Putamen (tissue), 1 donor: ENCODE data around the gene FOXN3.
A peak's percentile ranks its signal among the peaks of the same experiment; 100 is the strongest.

Source experiments
- DNase-seq: peaks from one replicate; pipeline ENCODE4 v3.0.0-alpha.2; 2016; ENCODE audit warnings: low spot score

Gene FOXN3

DNA sequence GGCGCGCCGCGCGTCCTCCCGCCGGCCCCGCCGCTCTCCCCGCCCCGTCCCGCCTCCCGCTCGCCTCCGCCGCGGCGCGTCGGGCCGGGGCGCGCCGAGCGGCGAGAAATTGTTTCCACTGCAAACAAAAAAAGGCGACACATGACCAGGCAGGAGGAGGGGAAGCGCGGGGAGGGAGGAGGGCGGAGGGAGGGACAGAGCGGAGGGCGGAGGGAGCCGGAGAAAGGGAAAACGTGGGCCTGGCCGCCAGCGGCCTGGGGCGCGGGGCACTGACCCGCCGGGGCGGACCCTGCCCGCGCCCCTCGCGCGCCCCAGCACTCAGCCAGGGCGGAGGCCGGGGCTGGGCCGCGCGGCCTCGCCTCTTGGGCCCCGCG lies at the start of gene FOXN3:
Gene FOXN3, minus strand, starts transcription at position 143 of the 374 bp plus-strand sequence. CDS start 4,757 bp downstream, outside the sequence.
- DNase-seq: peak; percentile 94

GRCh38 chr14:89466484-89466883 lies 49.5 kb upstream of the FOXN3 start:
- no peak for DNase-seq

DNA sequence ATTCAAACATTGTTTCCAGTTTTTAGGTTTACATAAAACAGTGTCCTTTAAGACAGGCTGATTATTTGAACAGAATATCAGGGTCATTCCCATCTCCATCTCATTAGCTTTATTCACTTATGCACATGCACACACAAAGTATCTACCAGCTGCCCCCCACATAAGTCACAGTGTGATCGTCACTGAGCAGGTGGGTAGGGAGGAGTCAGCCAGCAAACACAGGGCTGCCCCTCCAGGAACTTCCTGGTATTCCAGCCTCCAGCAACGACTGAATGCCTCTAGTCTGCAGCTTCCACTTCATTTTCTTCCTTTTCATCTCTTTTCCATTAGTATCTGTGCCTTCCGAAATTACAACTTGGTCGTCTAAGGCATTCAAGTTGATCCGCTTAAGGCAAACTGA lies 48.8 kb upstream of the FOXN3 start:
- no peak for DNase-seq

DNA sequence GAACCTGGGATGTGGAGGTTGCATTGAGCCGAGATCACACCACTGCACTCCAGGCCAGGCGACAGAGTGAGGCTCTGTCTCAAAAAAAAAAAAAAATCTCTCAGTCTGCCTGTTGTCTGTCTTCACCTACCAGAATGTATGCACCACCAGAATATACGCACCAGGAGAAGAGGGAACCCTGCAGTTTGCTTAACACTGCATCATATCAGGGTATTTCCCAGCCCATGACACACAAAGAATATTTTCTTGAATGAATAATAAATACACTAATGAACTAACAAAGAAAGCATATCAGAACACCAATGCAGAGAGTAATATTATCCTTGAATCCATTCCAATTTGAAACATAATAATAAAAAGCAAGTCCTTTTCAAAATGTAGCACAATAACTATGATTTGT lies 44.2 kb upstream of the FOXN3 start:
- DNase-seq: no peak

DNA sequence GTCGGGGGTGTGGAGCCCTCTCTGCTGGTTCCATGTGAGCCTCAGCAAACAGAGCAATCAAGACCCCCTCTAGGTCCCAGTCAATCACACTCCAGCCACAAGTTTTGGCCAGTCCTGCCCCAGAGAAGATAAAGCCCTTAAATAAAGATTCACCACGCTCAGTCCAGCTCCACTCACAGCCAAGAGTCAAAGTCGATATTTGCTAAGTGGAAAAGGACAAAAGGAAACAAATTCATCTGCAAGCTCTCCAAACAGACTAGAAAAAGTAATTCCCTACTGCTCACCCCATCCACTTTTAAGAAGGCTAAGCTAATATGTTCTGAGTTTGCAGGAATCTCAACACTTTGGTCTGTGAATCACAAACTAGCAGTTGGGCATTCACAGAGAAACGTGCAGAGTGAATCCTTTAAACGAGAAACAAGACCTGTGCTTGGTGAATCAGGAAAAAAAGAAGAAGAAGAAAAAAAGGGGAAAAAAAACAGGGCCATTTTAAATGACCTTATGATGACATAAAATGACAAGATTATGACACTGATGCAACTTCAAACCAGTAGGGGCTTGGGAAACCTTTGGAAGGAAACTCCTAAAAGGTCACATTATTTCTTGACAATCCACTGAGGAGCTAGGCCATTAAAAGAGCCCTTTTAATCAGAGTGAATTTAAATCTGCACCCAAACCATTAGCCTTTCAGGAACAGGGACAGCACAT lies 41.8 kb upstream of the FOXN3 start:
- DNase-seq: no peak

DNA sequence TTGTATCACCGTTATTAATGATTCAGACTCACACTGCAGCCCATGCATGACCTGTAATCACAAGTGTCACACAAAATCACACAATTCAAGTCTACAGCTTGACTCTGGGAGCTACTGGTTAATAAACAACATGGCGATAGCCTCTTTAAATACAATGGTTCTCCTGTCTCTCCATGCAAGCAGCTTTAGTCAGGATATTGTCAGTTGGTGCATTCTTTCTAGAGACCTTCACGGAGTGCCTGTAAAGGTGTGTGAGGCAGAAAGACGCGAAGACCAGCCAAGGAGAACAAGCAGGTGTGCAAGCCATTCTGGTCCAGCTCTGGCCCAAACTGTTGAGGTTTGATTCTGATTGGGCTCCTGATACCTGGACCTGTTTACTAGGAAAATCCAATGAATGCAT lies 40.0 kb upstream of the FOXN3 start:
- DNase-seq: no peak

DNA sequence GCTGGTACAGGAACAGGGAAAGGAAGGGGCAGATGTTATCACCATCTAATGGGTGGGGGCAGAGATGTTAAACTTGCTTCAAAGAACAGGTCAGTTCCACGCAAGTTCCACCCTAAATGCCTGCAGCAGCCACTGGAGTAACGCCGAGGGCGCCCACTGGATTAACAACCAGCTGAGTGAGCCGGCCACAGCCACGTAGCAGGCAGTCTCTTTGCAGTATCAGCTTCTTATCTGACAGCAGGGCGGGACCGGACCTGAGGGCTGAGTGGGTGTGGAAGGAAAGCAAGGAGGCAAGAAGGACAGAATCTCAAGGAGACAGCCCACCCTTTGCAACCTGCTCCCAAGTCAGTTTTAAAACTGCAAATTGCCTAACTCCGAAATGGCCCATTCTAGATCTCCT lies 38.4 kb upstream of the FOXN3 start:
- no peak for DNase-seq

DNA sequence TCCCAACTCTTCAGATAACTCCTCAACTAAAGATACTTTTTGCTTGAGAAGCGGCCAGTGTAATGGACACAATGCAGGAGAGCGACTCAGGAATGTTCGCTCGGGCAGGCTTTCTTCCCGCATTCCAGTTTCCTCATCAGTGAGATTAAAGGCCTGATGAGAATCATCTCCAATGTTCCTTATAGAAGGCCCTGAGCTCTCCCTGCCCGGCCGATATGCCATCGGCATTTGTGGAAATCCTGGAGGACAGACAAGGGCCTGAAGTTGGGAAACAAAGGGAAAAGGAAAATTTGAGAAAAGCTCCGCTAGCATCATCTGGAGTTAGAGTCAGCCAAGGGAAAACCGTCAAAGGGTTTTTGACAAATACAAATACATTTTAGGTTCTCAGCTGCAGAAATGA lies 38.0 kb upstream of the FOXN3 start:
- DNase-seq: no peak

- no peak for DNase-seq
Observed at GRCh38 chr14:89452281-89452680, 35.2 kb upstream of the FOXN3 start.

- DNase-seq: no peak
Observed at GRCh38 chr14:89451229-89451628, 34.2 kb upstream of the FOXN3 start.

- DNase-seq: no peak
Observed at GRCh38 chr14:89447182-89447944, 30.3 kb upstream of the FOXN3 start.

DNA sequence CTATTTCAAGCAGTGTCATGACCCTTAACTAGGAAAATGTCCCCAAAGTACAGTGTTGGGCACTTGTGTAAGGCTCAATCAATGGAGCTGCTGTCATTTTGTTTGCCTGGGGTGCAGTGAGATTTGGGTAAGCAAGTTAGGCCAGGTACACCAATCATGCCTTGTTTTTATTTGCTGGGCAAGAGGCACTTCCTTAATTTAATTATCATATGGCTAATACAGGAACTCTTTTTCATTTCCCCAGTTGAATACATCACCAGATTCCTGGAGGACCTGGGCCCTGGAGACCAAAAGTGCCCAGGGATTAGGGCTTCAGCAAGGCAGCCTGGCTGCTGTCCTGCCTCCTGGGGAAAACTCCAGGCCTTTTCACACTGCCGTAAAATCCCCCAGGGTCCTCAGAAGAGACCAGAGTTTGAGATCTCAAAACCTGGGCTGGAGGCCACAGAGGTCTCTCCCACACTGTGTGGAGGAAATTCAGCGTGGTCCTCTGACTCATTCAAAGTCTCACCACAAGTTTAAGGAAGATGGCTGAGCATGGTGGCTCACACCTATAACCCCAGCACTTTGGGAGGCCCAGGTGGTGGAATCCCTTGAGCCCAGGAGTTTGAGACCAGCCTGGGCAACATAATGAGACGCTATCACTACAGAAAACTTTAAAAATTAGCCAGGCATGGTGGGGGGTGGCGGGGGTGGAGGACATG lies 28.4 kb upstream of the FOXN3 start:
- DNase-seq: no peak

DNA sequence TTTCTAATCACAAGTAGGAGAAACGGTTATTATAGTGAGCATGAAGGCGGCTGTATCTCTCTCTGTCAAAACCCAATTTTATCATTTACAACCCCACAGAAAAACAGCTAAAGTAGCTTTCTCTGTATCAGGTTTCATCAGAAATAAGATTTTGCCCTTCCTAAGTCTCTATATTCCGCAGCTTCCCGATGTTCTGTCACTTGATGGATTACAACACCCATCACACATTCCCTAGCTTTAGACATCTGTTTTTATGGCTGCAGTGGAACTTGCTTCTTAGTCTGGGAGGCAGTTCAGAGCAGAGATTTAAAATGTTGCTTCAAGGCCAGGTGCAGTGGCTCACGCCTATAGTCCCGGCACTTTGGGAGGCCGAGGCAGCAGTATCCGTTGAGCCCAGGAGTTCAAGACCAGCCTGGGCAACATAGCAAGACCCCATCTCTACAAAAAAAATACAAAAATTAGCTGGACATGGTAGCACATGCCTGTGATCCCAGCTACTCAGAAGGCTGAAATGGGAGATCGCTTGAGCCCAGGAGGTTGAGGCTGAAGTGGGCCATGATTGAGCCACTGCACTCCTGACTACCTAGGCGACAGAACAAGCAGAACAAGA lies 27.6 kb upstream of the FOXN3 start:
- no peak for DNase-seq

- DNase-seq: no peak
Observed at GRCh38 chr14:89444044-89444443, 27.0 kb upstream of the FOXN3 start.

GRCh38 chr14:89443042-89443629 lies 26.1 kb upstream of the FOXN3 start:
- no peak for DNase-seq

DNA sequence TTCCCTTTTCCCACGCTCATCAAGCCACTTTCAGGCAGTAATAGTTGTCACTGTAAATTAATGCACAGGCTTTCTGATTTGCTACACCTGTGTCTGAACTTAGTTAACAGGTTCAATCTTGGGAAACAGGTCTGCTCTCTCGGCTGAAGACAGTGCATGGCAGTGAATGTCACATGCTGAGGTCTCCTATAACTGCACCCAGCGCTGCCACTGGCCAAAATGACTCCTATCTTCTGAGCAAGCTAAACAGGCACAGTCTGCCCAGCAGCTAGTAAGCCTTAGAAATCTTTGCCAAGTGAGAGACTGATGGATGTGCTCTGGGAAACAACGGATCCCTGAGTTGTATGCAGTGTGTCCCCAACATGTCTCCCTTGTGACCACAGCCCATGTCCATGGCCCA lies 25.2 kb upstream of the FOXN3 start:
- DNase-seq: no peak

DNA sequence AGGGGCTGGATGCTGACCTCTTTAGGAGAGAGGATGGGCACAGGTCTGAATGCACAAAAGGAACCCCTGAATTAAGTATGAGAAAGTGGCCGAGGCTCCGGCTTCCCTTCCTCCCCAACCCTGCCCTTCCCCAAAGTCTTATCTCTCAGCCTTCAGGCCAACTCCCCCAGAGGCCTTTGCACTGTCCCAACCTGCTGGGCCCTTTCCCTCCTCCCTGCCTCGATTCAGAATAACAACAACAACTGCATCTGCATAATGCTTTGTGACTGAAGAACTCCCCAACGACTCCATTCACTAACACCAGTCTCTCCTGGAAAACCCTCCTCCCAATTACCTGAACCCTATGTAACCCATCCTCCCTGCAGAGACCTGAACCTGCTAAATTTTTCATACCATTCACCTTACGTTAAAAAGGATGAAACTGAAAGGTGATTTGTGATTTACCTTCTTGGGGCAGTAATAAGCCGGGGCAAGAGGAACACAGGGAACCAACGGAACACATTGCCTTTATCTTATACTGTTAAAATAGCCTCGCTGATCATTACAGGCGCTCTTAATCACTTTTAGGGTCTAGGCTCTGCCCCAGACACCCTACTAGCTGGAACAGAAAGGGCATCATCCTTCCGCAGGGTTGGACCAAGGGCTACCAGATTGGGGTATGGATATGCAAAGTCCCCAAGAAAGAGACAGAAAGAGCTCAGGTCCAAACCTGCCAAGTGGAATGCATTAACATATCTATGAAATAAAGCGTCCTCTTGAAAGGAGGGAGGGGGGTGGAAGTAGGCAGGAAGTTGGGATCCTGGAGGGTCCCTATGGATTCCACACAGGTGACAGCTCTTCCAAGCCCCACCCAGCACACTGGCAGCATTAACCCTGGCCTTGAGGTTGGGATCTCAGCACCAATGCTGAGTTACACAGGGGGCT lies 24.2 kb upstream of the FOXN3 start:
- no peak for DNase-seq

GRCh38 chr14:89435892-89436656 lies 19.0 kb upstream of the FOXN3 start:
- DNase-seq: no peak

DNA sequence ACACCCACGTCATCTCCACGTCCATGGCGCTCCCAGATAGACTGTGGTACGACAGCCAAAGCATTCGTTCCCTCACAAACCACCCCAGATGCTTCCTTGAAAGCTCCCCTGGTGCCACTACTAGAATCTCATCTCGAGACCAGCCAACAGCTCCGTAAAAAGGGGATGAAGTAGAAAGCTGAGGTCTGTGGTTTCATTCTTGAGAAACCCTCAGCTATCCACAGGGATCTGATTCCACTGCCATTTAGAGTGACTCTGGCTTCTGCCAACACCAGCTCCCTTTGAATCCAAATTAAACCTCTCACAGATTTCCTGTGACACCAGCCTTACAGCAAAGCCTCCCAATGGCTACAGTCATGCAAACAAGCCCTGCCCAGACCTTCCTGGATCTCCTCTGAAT lies 18.5 kb upstream of the FOXN3 start:
- DNase-seq: no peak

- no peak for DNase-seq
Observed at GRCh38 chr14:89432226-89432625, 15.2 kb upstream of the FOXN3 start.
